H9 (cell line): ENCODE measurements around the gene COL4A1. TPM values are rescaled to one million over a fixed set of nuclear protein-coding genes. Genes with fewer than 3 reads are reported as not detected.
A peak's percentile ranks its signal among the peaks of the same experiment; 100 is the strongest.

Source experiments
- DNase-seq: peaks from one replicate; pipeline ENCODE4 v3.0.0-alpha.2; 2017
- H2AFZ ChIP-seq: one replicate; pipeline ENCODE4 v1.6.1; 2013; ENCODE audit warnings: mild to moderate bottlenecking, low read length, control low read depth, moderate library complexity
- H2AK5ac ChIP-seq: 2 replicates; pipeline ENCODE4 v1.6.1; 2013; ENCODE audit warnings: low read length, control low read depth, mixed read lengths; ENCODE audit not compliant: insufficient read length
- H2BK120ac ChIP-seq: one replicate; pipeline ENCODE4 v1.6.1; 2013; ENCODE audit warnings: low read depth, mild to moderate bottlenecking, low read length, control low read depth, inconsistent platforms; ENCODE audit not compliant: poor library complexity, severe bottlenecking
- H2BK12ac ChIP-seq: 2 replicates; pipeline ENCODE4 v1.6.1; 2013; ENCODE audit warnings: low read length, control low read depth, mixed read lengths, low read depth; ENCODE audit not compliant: insufficient read length
- H2BK15ac ChIP-seq: 2 replicates; pipeline ENCODE4 v1.6.1; 2013; ENCODE audit warnings: low read depth, low read length, control low read depth
- H2BK20ac ChIP-seq: one replicate; pipeline ENCODE4 v1.6.1; 2013; ENCODE audit warnings: low read depth, mild to moderate bottlenecking, low read length, control low read depth, inconsistent platforms; ENCODE audit not compliant: poor library complexity, severe bottlenecking
- H2BK5ac ChIP-seq: 2 replicates; pipeline ENCODE4 v1.6.1; 2013; ENCODE audit warnings: low read length, control low read depth, mixed read lengths; ENCODE audit not compliant: insufficient read length
- H3K14ac ChIP-seq: 2 replicates; pipeline ENCODE4 v1.6.1; 2013; ENCODE audit warnings: low read length, control low read depth; ENCODE audit not compliant: insufficient read depth
- H3K18ac ChIP-seq: 2 replicates; pipeline ENCODE4 v1.6.1; 2013; ENCODE audit warnings: low read depth, mild to moderate bottlenecking, mixed read lengths, low read length, control low read depth; ENCODE audit not compliant: insufficient read length
- H3K23ac ChIP-seq: 2 replicates; pipeline ENCODE4 v1.6.1; 2013; ENCODE audit warnings: low read length, control low read depth, mixed read lengths, low read depth; ENCODE audit not compliant: insufficient read length
- H3K23me2 ChIP-seq: 2 replicates; pipeline ENCODE4 v1.6.1; 2013; ENCODE audit warnings: low read depth, mild to moderate bottlenecking, mixed read lengths, low read length, control low read depth; ENCODE audit not compliant: insufficient read length, poor library complexity, severe bottlenecking
- H3K27ac ChIP-seq: 2 replicates; pipeline ENCODE4 v1.5.1; 2013; ENCODE audit warnings: low read length, control low read depth, mixed read lengths, low read depth; ENCODE audit not compliant: insufficient read length
- H3K27me3 ChIP-seq: 2 replicates; pipeline ENCODE4 v1.6.1; 2013; ENCODE audit warnings: low read length, control low read depth, inconsistent platforms; ENCODE audit not compliant: insufficient read depth
- H3K4ac ChIP-seq: 2 replicates; pipeline ENCODE4 v1.6.1; 2013; ENCODE audit warnings: low read depth, mild to moderate bottlenecking, control low read depth, inconsistent platforms, low read length, moderate library complexity
- H3K4me1 ChIP-seq: 2 replicates; pipeline ENCODE4 v1.6.1; 2013; ENCODE audit warnings: low read length, control low read depth, inconsistent platforms; ENCODE audit not compliant: insufficient read depth
- H3K4me2 ChIP-seq: 2 replicates; pipeline ENCODE4 v1.6.1; 2013; ENCODE audit warnings: low read length, control low read depth, mixed read lengths; ENCODE audit not compliant: insufficient read length, insufficient read depth
- H3K56ac ChIP-seq: 2 replicates; pipeline ENCODE4 v1.6.1; 2013; ENCODE audit warnings: low read depth, mild to moderate bottlenecking, mixed read lengths, low read length, control low read depth; ENCODE audit not compliant: insufficient read length
- H3K79me1 ChIP-seq: 2 replicates; pipeline ENCODE4 v1.6.1; 2013; ENCODE audit warnings: low read depth, mild to moderate bottlenecking, moderate library complexity, low read length, control low read depth, inconsistent platforms; ENCODE audit not compliant: insufficient read depth, poor library complexity, severe bottlenecking
- H3K79me2 ChIP-seq: 2 replicates; pipeline ENCODE4 v1.6.1; 2013; ENCODE audit warnings: low read length, control low read depth, inconsistent platforms; ENCODE audit not compliant: insufficient read depth
- H3K9ac ChIP-seq: 2 replicates; pipeline ENCODE4 v1.6.1; 2013; ENCODE audit warnings: low read length, control low read depth, mixed read lengths; ENCODE audit not compliant: insufficient read length; ENCODE audit errors: extremely low read depth
- H3K9me3 ChIP-seq: one replicate; pipeline ENCODE4 v1.6.1; 2013; ENCODE audit warnings: low read depth, low read length, inconsistent platforms; ENCODE audit not compliant: control insufficient read depth
- H3T11ph ChIP-seq: one replicate; pipeline ENCODE4 v1.6.1; 2013; ENCODE audit warnings: mild to moderate bottlenecking, low read length, control low read depth, inconsistent platforms
- H4K20me1 ChIP-seq: one replicate; pipeline ENCODE4 v1.6.1; 2013; ENCODE audit not compliant: control insufficient read depth, insufficient read length, insufficient read depth
- H4K5ac ChIP-seq: 2 replicates; pipeline ENCODE4 v1.6.1; 2013; ENCODE audit warnings: low read depth, mild to moderate bottlenecking, mixed read lengths, low read length, control low read depth; ENCODE audit not compliant: insufficient read length
- H4K8ac ChIP-seq: replicated peaks from 2 replicates; pipeline ENCODE4 v1.6.1; 2013; ENCODE audit warnings: low read length, control low read depth, mixed read lengths, low read depth; ENCODE audit not compliant: insufficient read length
- H4K91ac ChIP-seq: 2 replicates; pipeline ENCODE4 v1.6.1; 2013; ENCODE audit warnings: low read depth, mild to moderate bottlenecking, moderate library complexity, mixed read lengths, low read length, control low read depth; ENCODE audit not compliant: insufficient read length
- H3K27ac Mint-ChIP-seq, 3 experiments: 2 replicates in 2 of 3; 3 replicates in 1 of 3; pipeline ENCODE4 v1.8.0; 2020 to 2021; ENCODE audit warnings: mixed read lengths in 3 of 3, mild to moderate bottlenecking in 1 of 3, moderate library complexity in 1 of 3
- H3K27me3 Mint-ChIP-seq: 2 replicates; pipeline ENCODE4 v1.8.0; 2021; ENCODE audit warnings: low read depth, mild to moderate bottlenecking, moderate library complexity, mixed read lengths
- H3K36me3 Mint-ChIP-seq, 3 experiments: 2 replicates in 2 of 3; 3 replicates in 1 of 3; pipeline ENCODE4 v1.8.0; 2020 to 2021; ENCODE audit warnings: low read depth in 3 of 3, mixed read lengths in 3 of 3; ENCODE audit not compliant: insufficient read depth in 1 of 3
- H3K4me1 Mint-ChIP-seq, 2 experiments: 2 replicates each; pipeline ENCODE4 v1.8.0; 2020; ENCODE audit warnings: mixed read lengths in 2 of 2
- H3K4me3 Mint-ChIP-seq, 2 experiments: 2 replicates in 1 of 2; 3 replicates in 1 of 2; pipeline ENCODE4 v1.8.0; 2020 to 2021; ENCODE audit warnings: mild to moderate bottlenecking in 2 of 2, mixed read lengths in 2 of 2, moderate library complexity in 1 of 2
- H3K9me3 Mint-ChIP-seq, 2 experiments: 2 replicates in 1 of 2; 3 replicates in 1 of 2; pipeline ENCODE4 v1.8.0; 2020; ENCODE audit warnings: mild to moderate bottlenecking in 2 of 2, mixed read lengths in 2 of 2, moderate library complexity in 1 of 2
- CTCF ChIP-seq: fragments of 200-600 bp; sonication (generic); conservative IDR thresholded peaks from 3 replicates; pipeline ENCODE4 v1.8.0; 2021; ENCODE audit warnings: antibody characterized with exemption, mild to moderate bottlenecking
- WGBS: extraction: QIAGEN DNeasy Blood & Tissue Kit; methylation state at CpG from one replicate; pipeline ENCODE4 v1.1.7; 2013; ENCODE audit warnings: missing lambda C conversion rate, low lambda C conversion rate, mixed read lengths; ENCODE audit not compliant: insufficient read length; ENCODE audit errors: extremely low coverage; 5-methylcytosine and 5-hydroxymethylcytosine counted together
- total RNA-seq: library from RNA; stranded (reverse); gene quantifications from 2 replicates; pipeline ENCODE4 v1.2.1, GENCODE V29; 2021

COL4A1 gene
- total RNA-seq, 1 experiment from 2014 or later, result 73.1 TPM

GRCh38 chr13:110340812-110341444 lies 34.0 kb upstream of the COL4A1 start:
- H3K9me3 Mint-ChIP-seq, result no peaks in the 10 kb centered on the region
- Histone ChIP-seq H4K8ac (no peak overlapping the region), H2BK120ac (no peak overlapping the region), H3K14ac (no peak overlapping the region), H2BK12ac (no peak overlapping the region), H3K27ac (no peak overlapping the region), H3T11ph (no peak overlapping the region), H3K56ac (no peak overlapping the region), H3K79me1 (peaks cover 6% of the 10 kb centered on the region), H2AFZ (no peak overlapping the region), H4K5ac (no peak overlapping the region), H2AK5ac (no peak overlapping the region), H3K18ac (no peak overlapping the region), H3K27me3 (no peaks in the 10 kb centered on the region), H3K4ac (no peak overlapping the region), H2BK20ac (no peak overlapping the region), H3K9ac (no peak overlapping the region), H3K4me2 (no peak overlapping the region), H3K79me2 (peaks cover 2% of the 10 kb centered on the region; the same call in 1 of the 2 replicates), H2BK5ac (no peak overlapping the region), H3K9me3 (no peaks in the 10 kb centered on the region), H2BK15ac (no peak overlapping the region), H3K23ac (no peak overlapping the region), H3K4me1 (peaks cover 10% of the 10 kb centered on the region; the same call in 1 of the 2 replicates), H4K20me1 (no peaks in the 10 kb centered on the region), H3K23me2 (no peaks in the 10 kb centered on the region), H4K91ac (no peak overlapping the region)
- H3K4me1 Mint-ChIP-seq, result peaks cover 48 to 51% of the 10 kb centered on the region in 2 experiments
- no CpG with 5 or more reads among the region's 24 CpGs for WGBS
- no peaks in the 10 kb centered on the region; the same call in 1 of the 2 replicates for H3K27me3 Mint-ChIP-seq
- no peak for TF ChIP-seq CTCF
- H3K4me3 Mint-ChIP-seq, result no peak overlapping the region
- H3K36me3 Mint-ChIP-seq, result 0 out of 7 replicates have a peak, but pooled peaks cover 0 to 1% (median 0%) of the 10 kb centered on the region in 3 experiments
- DNase-seq, result no peak
- peak overlapping the region in 2 of 3 experiments; percentile 12 to 57; a peak in 2 of 7 replicates for H3K27ac Mint-ChIP-seq
